ENCODE data around the gene CPNE8. TPM values are rescaled to one million over a fixed set of nuclear protein-coding genes. Genes with fewer than 3 reads are reported as not detected.

The CPNE8 gene
- total and polyA plus RNA-seq, 10 of the 15 experiments (the other 5 are each of a cell fraction or from before 2014, with no cell fraction given): 11.3 to 38.4 (median 18.9) TPM

- DNase-seq (ENCODE audit: low read depth, low spot score) (no peak), FAIRE-seq (no peak), ATAC-seq (no peak)
- Histone ChIP-seq H2AFZ (ENCODE audit: control insufficient read depth, low read depth, low read length) (no peak overlapping the region), H3K4me1 (ENCODE audit: control insufficient read depth, insufficient read depth, low read length) (no peaks in the 10 kb centered on the region), H3K9me3 (replicated peaks; ENCODE audit: control insufficient read depth, insufficient read depth, low read length) (no peaks in the 10 kb centered on the region), H3K27ac (ENCODE audit: control insufficient read depth, insufficient read depth) (no peak overlapping the region), H4K20me1 (ENCODE audit: control insufficient read depth, insufficient read depth) (no peaks in the 10 kb centered on the region), H3K27me3 (replicated peaks in 1 of 2; ENCODE audit: control insufficient read depth in 2 of 2, insufficient read depth in 2 of 2, low read length in 1 of 2) (no peaks in the 10 kb centered on the region), H3K4me3 (no peak overlapping the region), H3K9ac (ENCODE audit: control insufficient read depth, insufficient read depth, low read length) (no peak overlapping the region), H3K4me2 (ENCODE audit: control insufficient read depth, insufficient read depth) (no peak overlapping the region), H3K36me3 (ENCODE audit: control insufficient read depth in 2 of 2, insufficient read depth in 2 of 2, low read length in 1 of 2) (peaks cover 4 to 12% of the 10 kb centered on the region in 2 experiments; a peak in 3 of 4 replicates), H3K79me2 (ENCODE audit: control insufficient read depth, insufficient read depth, low read length) (no peaks in the 10 kb centered on the region)
- intact Hi-C loops (cut with micrococcal nuclease; ENCODE audit: unreplicated experiment): no loop called here
- no peak for TF ChIP-seq SRF (IDR thresholded peaks at IDR 0.05; ENCODE audit: low read depth in 2 of 2, low read length in 2 of 2)
- no peak for TF ChIP-seq BCL11A (IDR thresholded peaks at IDR 0.05; ENCODE audit: low read depth, low read length)
- no peak for TF ChIP-seq ZNF592 (IDR thresholded peaks at IDR 0.05)
- TF ChIP-seq ETV6 (conservative IDR thresholded peaks at IDR 0.05 in 1 of 2, IDR thresholded peaks at IDR 0.05 in 1 of 2; ENCODE audit: borderline replicate concordance in 1 of 2, low read depth in 1 of 2): no peak
- no peak for TF ChIP-seq KDM1A (IDR thresholded peaks at IDR 0.05; ENCODE audit: borderline replicate concordance)
- TF ChIP-seq PML (IDR thresholded peaks at IDR 0.05; ENCODE audit: low read length): no peak
- TF ChIP-seq REST (IDR thresholded peaks at IDR 0.05; ENCODE audit: low read depth, low read length): no peak
- no peak for TF ChIP-seq POU2F2 (IDR thresholded peaks at IDR 0.05; ENCODE audit: borderline replicate concordance, low read depth, low read length)
- ChIA-PET CTCF (interaction anchor here (1.1 to 1.4 kb wide), 3 partner anchors 9 to 56 kb away, joined by 3 to 4 read pairs (median 3); no protein-coding TSS in a partner anchor), POLR2A (interaction anchor here (0.7 kb wide), 1 partner anchor 43 kb away, joined by 3 read pairs; no protein-coding TSS in a partner anchor), RAD21 (ENCODE audit: unreplicated experiment) (no interaction called here), SMC1A (ENCODE audit: uncharacterized antibody, unreplicated experiment) (interaction anchor here (0.7 to 1.2 kb wide), 2 partner anchors 8 to 53 kb away, joined by 3 read pairs; no protein-coding TSS in a partner anchor)
- WGBS (ENCODE audit: insufficient coverage, insufficient replicate concordance, low lambda C conversion rate, missing lambda C conversion rate): 84% methylated on average over 10 of the region's 10 CpGs
- in situ Hi-C loops (cut with MboI): no loop called here
- BruUV-seq (replicated peaks): no TSS peak
Measured at GRCh38 chr12:38721611-38722252, 183.7 kb downstream of the CPNE8 start.
